GM23248 (cell line): Measurements from ENCODE around the gene OTOGL.

Experiments used
- EZH2 ChIP-seq: fragments of 200-600 bp; sonication (generic); IDR thresholded peaks from 2 replicates; pipeline ENCODE4 v1.6.1; 2018; ENCODE audit warnings: antibody characterized with exemption, mild to moderate bottlenecking; ENCODE audit not compliant: insufficient read depth, poor library complexity, severe bottlenecking
- EZH2phosphoT487 ChIP-seq: fragments of 200-600 bp; sonication (generic); IDR thresholded peaks from 2 replicates; pipeline ENCODE4 v1.6.1; 2018; ENCODE audit warnings: antibody characterized with exemption, moderate library complexity, mild to moderate bottlenecking, low read depth; ENCODE audit not compliant: insufficient read depth

GRCh38 chr12:80422550-80422949, 323.2 kb downstream of the OTOGL start:
- TF ChIP-seq EZH2 (no peak), EZH2phosphoT487 (no peak)
